A549 (cell line): ENCODE data around the gene SKAP1. TPM values are rescaled to one million over a fixed set of nuclear protein-coding genes. Genes with fewer than 3 reads are reported as not detected.

Experiments
- ATAC-seq, 2 experiments: fragments of 200-7000 bp in 1 of 2; fragments of >200 bp in 1 of 2; cut with Nextera tagmentation in 1 of 2; cut with Tn5 transposase in 1 of 2; 3 replicates each; pipeline versions ENCODE4 v1.8.0 to v1.9.1; 2018 to 2020; ENCODE audit warnings: mild to moderate bottlenecking in 1 of 2, moderate library complexity in 1 of 2
- CTCF ChIA-PET: fragments of 300-600 bp; sonication (Branson Sonifier 250); formaldehyde crosslinking; extraction: SDS; loops from one replicate; lab custom pipeline; 2021; ENCODE audit warnings: antibody characterized with exemption, inconsistent platforms; lab: Yijun Ruan, JAX
- POLR2A ChIA-PET: fragments of 350-600 bp; formaldehyde crosslinking; extraction: SDS; loops from one replicate; lab custom pipeline; 2021; ENCODE audit warnings: antibody characterized with exemption, inconsistent platforms; lab: Yijun Ruan, JAX
- DNase-seq, 2 experiments: peaks; one replicate each; pipeline versions ENCODE4 v3.0.0 to v3.0.0-alpha.2; 2011 to 2016; ENCODE audit warnings: low read depth in 1 of 2, low spot score in 1 of 2
- FAIRE-seq: peaks from 2 replicates; lab custom pipeline; 2011; peaks lifted over from hg19 to GRCh38; lab: Jason Lieb, UNC
- H3K27ac ChIP-seq, 2 experiments: fragments of >200 bp; sonication (Bioruptor Twin); formaldehyde crosslinking; 3 replicates each; pipeline ENCODE4 v1.5.1; 2016 to 2017
- H3K4me1 ChIP-seq: fragments of >200 bp; sonication (Bioruptor Twin); formaldehyde crosslinking; 3 replicates; pipeline ENCODE4 v1.6.1; 2016
- H3K4me2 ChIP-seq: fragments of >200 bp; sonication (Bioruptor Twin); formaldehyde crosslinking; 3 replicates; pipeline ENCODE4 v1.6.1; 2016
- H3K4me3 ChIP-seq: fragments of >200 bp; sonication (Bioruptor Twin); formaldehyde crosslinking; 3 replicates; pipeline ENCODE4 v1.5.1; 2016
- H3K9me3 ChIP-seq: fragments of >200 bp; sonication (Bioruptor Twin); formaldehyde crosslinking; 3 replicates; pipeline ENCODE4 v1.6.1; 2016
- BHLHE40 ChIP-seq: IDR thresholded peaks from 2 replicates; pipeline ENCODE4 v1.6.1; 2012; ENCODE audit warnings: low read depth, low read length, inconsistent platforms
- CHD2 ChIP-seq: fragments of 150-350 bp; IDR thresholded peaks from 2 replicates; pipeline ENCODE4 v1.6.1; 2014; ENCODE audit warnings: low read length; ENCODE audit not compliant: partially characterized antibody
- CHD4 ChIP-seq: fragments of 200-600 bp; sonication (generic); IDR thresholded peaks from 2 replicates; pipeline ENCODE4 v1.6.1; 2016; ENCODE audit warnings: antibody characterized with exemption, mild to moderate bottlenecking, borderline replicate concordance
- EHF ChIP-seq: fragments of 250-450 bp; sonication (Bioruptor Pico); IDR thresholded peaks from 2 replicates; pipeline ENCODE4 v1.5.0; 2020; ENCODE audit warnings: mild to moderate bottlenecking
- EP300 ChIP-seq, 2 experiments: fragments of >200 bp; sonication (Bioruptor Twin); formaldehyde crosslinking; IDR thresholded peaks; 2 replicates in 1 of 2; 3 replicates in 1 of 2; pipeline ENCODE4 v1.6.1; 2016 to 2017
- FOXS1 ChIP-seq: fragments of 250-450 bp; sonication (Bioruptor Pico); IDR thresholded peaks from 2 replicates; pipeline ENCODE4 v1.5.0; 2020; ENCODE audit warnings: mild to moderate bottlenecking, moderate library complexity
- HDAC2 ChIP-seq: fragments of 200-600 bp; sonication (generic); IDR thresholded peaks from 2 replicates; pipeline ENCODE4 v1.6.1; 2016
- HOXB5 ChIP-seq: fragments of 250-450 bp; sonication (Bioruptor Pico); IDR thresholded peaks from 2 replicates; pipeline ENCODE4 v1.5.0; 2020; ENCODE audit warnings: mild to moderate bottlenecking, moderate library complexity
- JUN ChIP-seq, 2 experiments: fragments of >200 bp; sonication (Bioruptor Twin); formaldehyde crosslinking; IDR thresholded peaks; 2 replicates in 1 of 2; 3 replicates in 1 of 2; pipeline ENCODE4 v1.6.1; 2016 to 2017
- KDM5A ChIP-seq: fragments of 200-600 bp; sonication (generic); IDR thresholded peaks from 2 replicates; pipeline ENCODE4 v1.6.1; 2016; ENCODE audit warnings: antibody characterized with exemption, mild to moderate bottlenecking
- PBX3 ChIP-seq: IDR thresholded peaks from 2 replicates; pipeline ENCODE4 v1.6.1; 2012
- POLR2A ChIP-seq: IDR thresholded peaks from 2 replicates; pipeline ENCODE4 v1.6.1; 2012; ENCODE audit warnings: mild to moderate bottlenecking, low read length
- RAD21 ChIP-seq, 2 experiments: fragments of >200 bp in 1 of 2; sonication (Bioruptor Twin) in 1 of 2; formaldehyde crosslinking in 1 of 2; IDR thresholded peaks in 1 of 2; conservative IDR thresholded peaks in 1 of 2; 2 replicates in 1 of 2; 3 replicates in 1 of 2; pipeline ENCODE4 v1.6.1; 2012 to 2018; ENCODE audit warnings: inconsistent platforms in 1 of 2
- RCOR1 ChIP-seq: fragments of 150-350 bp; IDR thresholded peaks from 2 replicates; pipeline ENCODE4 v1.6.1; 2014; ENCODE audit warnings: antibody characterized with exemption, low read length, low read depth
- RFX5 ChIP-seq: fragments of 450-650 bp; IDR thresholded peaks from 2 replicates; pipeline ENCODE4 v1.7.1; 2014; ENCODE audit warnings: antibody characterized with exemption, mild to moderate bottlenecking, moderate library complexity
- RNF2 ChIP-seq: fragments of 200-600 bp; sonication (generic); IDR thresholded peaks from 2 replicates; pipeline ENCODE4 v1.6.1; 2016; ENCODE audit warnings: low read depth, mild to moderate bottlenecking, antibody characterized with exemption, moderate library complexity, borderline replicate concordance
- SMC3 ChIP-seq: fragments of >200 bp; sonication (Bioruptor Twin); formaldehyde crosslinking; IDR thresholded peaks from 3 replicates; pipeline ENCODE4 v1.6.1; 2018; ENCODE audit warnings: inconsistent platforms
- SREBF2 ChIP-seq: fragments of 450-650 bp; IDR thresholded peaks from 2 replicates; pipeline ENCODE4 v1.6.1; 2014; ENCODE audit warnings: mild to moderate bottlenecking, moderate library complexity
- WGBS: methylation state at CpG from one replicate; pipeline ENCODE4 v1.1.6; 2017; ENCODE audit errors: missing lambda C conversion rate; 5-methylcytosine and 5-hydroxymethylcytosine counted together
- polyA plus RNA-seq, 4 experiments: library from polyadenylated mRNA; depleted of rRNA in 3 of 4; stranded (reverse); fragments of >200 nt; fragmentation: RNase III in 1 of 4; extraction: RNeasy Plus Mini Kit Qiagen cat#74134 plus additional on column Dnase treatment in 1 of 4; gene quantifications; 2 replicates in 3 of 4; 3 replicates in 1 of 4; pipeline ENCODE4 v1.2.3, GENCODE V29; 2011 to 2017
- TF ChIP-seq, protein P1 (sequence below): fragments of 150-350 bp; IDR thresholded peaks from 2 replicates; pipeline ENCODE4 v1.6.1; 2014; ENCODE audit warnings: low read depth, mild to moderate bottlenecking, low read length
- TF ChIP-seq, protein P2 (sequence below): fragments of 250-450 bp; sonication (Bioruptor Pico); IDR thresholded peaks from 2 replicates; pipeline ENCODE4 v1.5.0; 2020; ENCODE audit warnings: low read depth, mild to moderate bottlenecking, moderate library complexity
- TF ChIP-seq, protein P3 (sequence below): IDR thresholded peaks from 2 replicates; pipeline ENCODE4 v1.6.1; 2012; ENCODE audit warnings: low read depth, borderline replicate concordance
- TF ChIP-seq, protein P4 (sequence below): fragments of 450-650 bp; IDR thresholded peaks from 2 replicates; pipeline ENCODE4 v1.6.1; 2014; ENCODE audit warnings: antibody characterized with exemption
- TF ChIP-seq, protein P5 (sequence below): fragments of 200-600 bp; sonication (generic); IDR thresholded peaks from 2 replicates; pipeline ENCODE4 v1.6.1; 2016; ENCODE audit warnings: antibody characterized with exemption, mild to moderate bottlenecking, moderate library complexity

Gene SKAP1
- polyA plus RNA-seq, 2 of the 4 experiments (the other 2 are of a cell fraction): 0.14 to 0.78 TPM

DNA sequence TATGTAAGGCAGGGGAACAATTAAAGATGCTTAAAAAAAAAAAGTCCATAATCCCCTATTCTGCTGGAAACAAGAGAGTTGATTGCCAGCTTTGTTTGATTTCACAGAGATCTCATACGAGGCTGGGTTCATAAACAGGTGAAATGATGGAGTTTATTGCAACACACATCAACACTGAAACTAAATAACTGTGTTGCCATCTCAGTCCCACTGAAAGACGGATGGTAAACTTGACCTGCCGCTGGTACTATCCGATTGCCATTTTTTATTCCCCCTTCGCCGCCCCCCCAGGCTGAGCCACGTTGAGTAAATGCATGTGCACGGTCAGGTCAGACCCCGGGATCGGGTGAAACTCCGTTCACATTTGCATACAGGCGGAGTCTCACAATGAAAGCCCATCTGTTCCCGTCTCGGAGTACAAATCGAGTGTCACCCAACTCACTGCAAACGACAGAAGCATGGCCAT lies 119.2 kb downstream of the SKAP1 start (continued):
- TF ChIP-seq, protein P1, sequence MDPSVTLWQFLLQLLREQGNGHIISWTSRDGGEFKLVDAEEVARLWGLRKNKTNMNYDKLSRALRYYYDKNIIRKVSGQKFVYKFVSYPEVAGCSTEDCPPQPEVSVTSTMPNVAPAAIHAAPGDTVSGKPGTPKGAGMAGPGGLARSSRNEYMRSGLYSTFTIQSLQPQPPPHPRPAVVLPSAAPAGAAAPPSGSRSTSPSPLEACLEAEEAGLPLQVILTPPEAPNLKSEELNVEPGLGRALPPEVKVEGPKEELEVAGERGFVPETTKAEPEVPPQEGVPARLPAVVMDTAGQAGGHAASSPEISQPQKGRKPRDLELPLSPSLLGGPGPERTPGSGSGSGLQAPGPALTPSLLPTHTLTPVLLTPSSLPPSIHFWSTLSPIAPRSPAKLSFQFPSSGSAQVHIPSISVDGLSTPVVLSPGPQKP: no peak
- TF ChIP-seq FOXS1 (CRISPR knock-in tag) (no peak), SREBF2 (no peak)

DNA sequence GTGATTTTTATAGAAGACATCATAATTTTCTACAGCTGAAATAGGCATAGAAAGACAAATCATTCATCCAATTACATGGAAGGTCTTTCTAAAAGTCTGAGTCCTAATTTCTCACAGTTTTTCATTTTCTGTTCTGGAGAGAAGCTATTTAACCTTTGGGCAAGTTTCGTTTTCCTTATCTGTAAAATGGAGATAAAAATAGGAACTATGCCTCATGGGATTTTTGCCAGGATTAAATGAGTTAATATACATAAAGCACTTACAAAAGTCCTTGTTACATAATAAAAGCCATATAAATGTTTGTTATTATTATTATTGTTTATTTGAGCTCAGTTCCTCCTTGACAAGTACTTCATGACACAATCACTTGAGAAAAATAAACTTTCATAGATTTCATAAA lies 121.4 kb downstream of the SKAP1 start:
- no peak for DNase-seq
- TF ChIP-seq RFX5: no peak
- TF ChIP-seq, protein P2, sequence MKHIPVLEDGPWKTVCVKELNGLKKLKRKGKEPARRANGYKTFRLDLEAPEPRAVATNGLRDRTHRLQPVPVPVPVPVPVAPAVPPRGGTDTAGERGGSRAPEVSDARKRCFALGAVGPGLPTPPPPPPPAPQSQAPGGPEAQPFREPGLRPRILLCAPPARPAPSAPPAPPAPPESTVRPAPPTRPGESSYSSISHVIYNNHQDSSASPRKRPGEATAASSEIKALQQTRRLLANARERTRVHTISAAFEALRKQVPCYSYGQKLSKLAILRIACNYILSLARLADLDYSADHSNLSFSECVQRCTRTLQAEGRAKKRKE (CRISPR knock-in tag): no peak
- TF ChIP-seq, protein P3, sequence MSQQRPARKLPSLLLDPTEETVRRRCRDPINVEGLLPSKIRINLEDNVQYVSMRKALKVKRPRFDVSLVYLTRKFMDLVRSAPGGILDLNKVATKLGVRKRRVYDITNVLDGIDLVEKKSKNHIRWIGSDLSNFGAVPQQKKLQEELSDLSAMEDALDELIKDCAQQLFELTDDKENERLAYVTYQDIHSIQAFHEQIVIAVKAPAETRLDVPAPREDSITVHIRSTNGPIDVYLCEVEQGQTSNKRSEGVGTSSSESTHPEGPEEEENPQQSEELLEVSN: no peak
- no peak for TF ChIP-seq PBX3
- no peak for TF ChIP-seq RAD21 (conservative IDR thresholded peaks at IDR 0.05 in 1 of 2, IDR thresholded peaks at IDR 0.05 in 1 of 2)
- TF ChIP-seq, protein P4, sequence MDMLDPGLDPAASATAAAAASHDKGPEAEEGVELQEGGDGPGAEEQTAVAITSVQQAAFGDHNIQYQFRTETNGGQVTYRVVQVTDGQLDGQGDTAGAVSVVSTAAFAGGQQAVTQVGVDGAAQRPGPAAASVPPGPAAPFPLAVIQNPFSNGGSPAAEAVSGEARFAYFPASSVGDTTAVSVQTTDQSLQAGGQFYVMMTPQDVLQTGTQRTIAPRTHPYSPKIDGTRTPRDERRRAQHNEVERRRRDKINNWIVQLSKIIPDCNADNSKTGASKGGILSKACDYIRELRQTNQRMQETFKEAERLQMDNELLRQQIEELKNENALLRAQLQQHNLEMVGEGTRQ: no peak
- TF ChIP-seq EP300 (IDR thresholded peaks at IDR 0.05): no peak
- H3K4me1 ChIP-seq: peaks cover 5% of the 10 kb centered on the region; the same call in 1 of the 3 replicates
- no peak overlapping the region for H3K4me3 ChIP-seq
- H3K4me2 ChIP-seq: no peak overlapping the region
- H3K9me3 ChIP-seq: no peaks in the 10 kb centered on the region
- H3K27ac ChIP-seq: no peak overlapping the region
- 60% methylated on average over 1 of the region's 1 CpG for WGBS
- no peak for ATAC-seq
- no peak for FAIRE-seq
- ChIA-PET CTCF (interaction anchor here (0.6 to 3.6 kb wide), 61 partner anchors 8 to 328 kb away, joined by 3 to 44 read pairs (median 4); partner anchors contain the start of genes HOXB5, HOXB9 and SNX11), POLR2A (no interaction called here)

DNA sequence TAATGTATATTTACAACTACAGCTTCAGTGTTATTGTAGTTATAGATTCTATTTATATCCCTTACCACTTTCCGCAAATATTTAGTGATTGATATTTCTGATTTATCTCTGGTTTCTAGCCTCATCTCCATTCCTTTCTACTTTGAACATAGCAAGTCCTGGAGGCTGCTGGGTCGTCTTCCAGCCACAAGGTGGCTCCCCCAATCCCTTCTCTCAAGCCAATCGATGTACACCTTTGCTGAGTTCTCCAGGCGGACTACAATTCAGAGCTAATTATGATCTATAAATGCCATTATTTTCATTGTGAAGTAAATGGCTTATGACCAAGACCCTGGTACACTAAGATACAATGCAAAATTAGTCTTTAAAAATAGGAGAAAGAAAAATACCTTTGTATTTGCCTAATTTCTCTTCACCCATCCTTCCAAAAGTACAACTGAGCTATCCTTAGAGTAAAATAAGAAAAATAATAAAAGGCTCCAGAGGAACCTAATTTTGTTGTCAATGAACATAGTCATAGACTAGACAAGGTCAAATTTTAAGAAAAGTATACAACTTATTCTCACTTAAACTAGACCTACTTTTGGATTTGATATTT lies 122.1 kb downstream of the SKAP1 start:
- DNase-seq (peak; percentile 58 to 78), ATAC-seq (peak; percentile 96 to 98), FAIRE-seq (peak; percentile 74)
- no peak overlapping the region for H3K27ac ChIP-seq
- H3K4me3 ChIP-seq: no peak overlapping the region
- no peaks in the 10 kb centered on the region for H3K9me3 ChIP-seq
- 9% methylated on average over 4 of the region's 4 CpGs for WGBS
- H3K4me2 ChIP-seq: no peak overlapping the region
- H3K4me1 ChIP-seq: no peaks in the 10 kb centered on the region
- ChIA-PET CTCF (interaction anchor here (0.5 to 3.6 kb wide), 66 partner anchors 9 to 329 kb away, joined by 3 to 44 read pairs (median 4); partner anchors contain the start of genes HOXB5, HOXB9 and SNX11), POLR2A (no interaction called here)
- TF ChIP-seq PBX3 (no peak), RAD21 (conservative IDR thresholded peaks at IDR 0.05 in 1 of 2, IDR thresholded peaks at IDR 0.05 in 1 of 2) (peak; percentile 69 to 76), RFX5 (no peak), POLR2A (no peak), RCOR1 (no peak), CHD2 (no peak), HOXB5 (no peak), EHF (CRISPR knock-in tag) (no peak), HDAC2 (no peak), JUN (IDR thresholded peaks at IDR 0.05) (no peak), SMC3 (peak; percentile 89), CHD4 (no peak), BHLHE40 (no peak), KDM5A (no peak), RNF2 (no peak)
- TF ChIP-seq, protein P5, sequence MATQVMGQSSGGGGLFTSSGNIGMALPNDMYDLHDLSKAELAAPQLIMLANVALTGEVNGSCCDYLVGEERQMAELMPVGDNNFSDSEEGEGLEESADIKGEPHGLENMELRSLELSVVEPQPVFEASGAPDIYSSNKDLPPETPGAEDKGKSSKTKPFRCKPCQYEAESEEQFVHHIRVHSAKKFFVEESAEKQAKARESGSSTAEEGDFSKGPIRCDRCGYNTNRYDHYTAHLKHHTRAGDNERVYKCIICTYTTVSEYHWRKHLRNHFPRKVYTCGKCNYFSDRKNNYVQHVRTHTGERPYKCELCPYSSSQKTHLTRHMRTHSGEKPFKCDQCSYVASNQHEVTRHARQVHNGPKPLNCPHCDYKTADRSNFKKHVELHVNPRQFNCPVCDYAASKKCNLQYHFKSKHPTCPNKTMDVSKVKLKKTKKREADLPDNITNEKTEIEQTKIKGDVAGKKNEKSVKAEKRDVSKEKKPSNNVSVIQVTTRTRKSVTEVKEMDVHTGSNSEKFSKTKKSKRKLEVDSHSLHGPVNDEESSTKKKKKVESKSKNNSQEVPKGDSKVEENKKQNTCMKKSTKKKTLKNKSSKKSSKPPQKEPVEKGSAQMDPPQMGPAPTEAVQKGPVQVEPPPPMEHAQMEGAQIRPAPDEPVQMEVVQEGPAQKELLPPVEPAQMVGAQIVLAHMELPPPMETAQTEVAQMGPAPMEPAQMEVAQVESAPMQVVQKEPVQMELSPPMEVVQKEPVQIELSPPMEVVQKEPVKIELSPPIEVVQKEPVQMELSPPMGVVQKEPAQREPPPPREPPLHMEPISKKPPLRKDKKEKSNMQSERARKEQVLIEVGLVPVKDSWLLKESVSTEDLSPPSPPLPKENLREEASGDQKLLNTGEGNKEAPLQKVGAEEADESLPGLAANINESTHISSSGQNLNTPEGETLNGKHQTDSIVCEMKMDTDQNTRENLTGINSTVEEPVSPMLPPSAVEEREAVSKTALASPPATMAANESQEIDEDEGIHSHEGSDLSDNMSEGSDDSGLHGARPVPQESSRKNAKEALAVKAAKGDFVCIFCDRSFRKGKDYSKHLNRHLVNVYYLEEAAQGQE: no peak
